C4-2B (cell line): ENCODE results near the gene CAMTA1.

Experiments used
- ZFX ChIP-seq: fragments of 450-650 bp; IDR thresholded peaks from 2 replicates; pipeline ENCODE4 v1.6.1; 2017
- TF ChIP-seq, protein P1 (sequence below): fragments of 450-650 bp; conservative IDR thresholded peaks from 2 replicates; pipeline ENCODE4 v1.5.1; 2017; ENCODE audit warnings: mild to moderate bottlenecking

DNA sequence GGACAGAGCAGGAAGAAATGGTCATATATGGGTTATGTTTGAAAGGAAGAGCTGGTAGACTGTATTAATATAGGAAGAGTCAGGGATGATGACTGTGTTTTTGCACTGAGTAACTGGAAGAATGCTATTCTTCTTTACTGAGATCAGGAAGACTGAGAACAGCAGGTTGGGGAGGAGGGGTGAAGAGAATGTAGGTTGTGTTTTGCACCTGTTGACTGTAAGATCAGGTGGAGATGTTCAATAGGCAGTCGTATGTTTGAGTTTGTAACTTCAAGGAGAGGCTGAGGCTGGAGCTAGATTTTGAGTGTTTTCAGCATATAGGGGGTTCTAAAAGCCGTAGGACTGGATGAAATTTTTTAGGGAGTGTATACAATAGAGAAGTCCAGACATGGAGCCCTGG is 97.2 kb downstream of the CAMTA1 start:
- TF ChIP-seq, protein P1, sequence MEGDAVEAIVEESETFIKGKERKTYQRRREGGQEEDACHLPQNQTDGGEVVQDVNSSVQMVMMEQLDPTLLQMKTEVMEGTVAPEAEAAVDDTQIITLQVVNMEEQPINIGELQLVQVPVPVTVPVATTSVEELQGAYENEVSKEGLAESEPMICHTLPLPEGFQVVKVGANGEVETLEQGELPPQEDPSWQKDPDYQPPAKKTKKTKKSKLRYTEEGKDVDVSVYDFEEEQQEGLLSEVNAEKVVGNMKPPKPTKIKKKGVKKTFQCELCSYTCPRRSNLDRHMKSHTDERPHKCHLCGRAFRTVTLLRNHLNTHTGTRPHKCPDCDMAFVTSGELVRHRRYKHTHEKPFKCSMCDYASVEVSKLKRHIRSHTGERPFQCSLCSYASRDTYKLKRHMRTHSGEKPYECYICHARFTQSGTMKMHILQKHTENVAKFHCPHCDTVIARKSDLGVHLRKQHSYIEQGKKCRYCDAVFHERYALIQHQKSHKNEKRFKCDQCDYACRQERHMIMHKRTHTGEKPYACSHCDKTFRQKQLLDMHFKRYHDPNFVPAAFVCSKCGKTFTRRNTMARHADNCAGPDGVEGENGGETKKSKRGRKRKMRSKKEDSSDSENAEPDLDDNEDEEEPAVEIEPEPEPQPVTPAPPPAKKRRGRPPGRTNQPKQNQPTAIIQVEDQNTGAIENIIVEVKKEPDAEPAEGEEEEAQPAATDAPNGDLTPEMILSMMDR = no peak
- TF ChIP-seq ZFX = no peak
